Sigmoid colon (tissue), 7 donors: ENCODE measurements around the gene GET3. TPM values are rescaled to one million over a fixed set of nuclear protein-coding genes. Genes with fewer than 3 reads are reported as not detected.
A peak's percentile ranks its signal among the peaks of the same experiment; 100 is the strongest.

Source experiments
- DNase-seq: peaks from one replicate; pipeline ENCODE4 v3.0.0-alpha.2; 2019
- H3K27ac ChIP-seq, 4 donors: fragments of 200-600 bp; sonication (generic); one replicate each; pipeline ENCODE4 v1.5.1; 2016 to 2019; ENCODE audit warnings: mild to moderate bottlenecking in 1 of 4
- H3K27me3 ChIP-seq, 3 donors: fragments of 200-600 bp; sonication (generic); one replicate each; pipeline ENCODE4 v1.5.1; 2019; ENCODE audit warnings: mild to moderate bottlenecking in 1 of 3
- H3K36me3 ChIP-seq, 4 donors: fragments of 200-600 bp; sonication (generic); one replicate each; pipeline ENCODE4 v1.5.1; 2016 to 2019
- H3K4me1 ChIP-seq, 4 donors: fragments of 200-600 bp; sonication (generic); one replicate each; pipeline ENCODE4 v1.5.1; 2017 to 2019
- H3K4me3 ChIP-seq, 4 donors: fragments of 200-600 bp; sonication (generic); one replicate each; pipeline ENCODE4 v1.5.1; 2017 to 2019; ENCODE audit warnings: mild to moderate bottlenecking in 2 of 4, moderate library complexity in 1 of 4
- H3K9me3 ChIP-seq, 4 donors: fragments of 200-600 bp in 3 of 4; sonication (generic) in 3 of 4; one replicate each; pipeline versions ENCODE4 v1.5.1 to v1.6.1; 2013 to 2019
- CTCF ChIP-seq, 4 experiments: fragments of 450-650 bp in 3 of 4; fragments of 200-600 bp in 1 of 4; IDR thresholded peaks; one replicate each; pipeline ENCODE4 v1.5.1; 2016 to 2019; ENCODE audit warnings: antibody characterized with exemption in 4 of 4, mild to moderate bottlenecking in 3 of 4, moderate library complexity in 2 of 4
- EP300 ChIP-seq, 4 donors: sonication (generic); formaldehyde crosslinking; IDR thresholded peaks; one replicate each; pipeline ENCODE4 v1.6.1; 2017; ENCODE audit warnings: antibody characterized with exemption in 4 of 4
- POLR2A ChIP-seq, 2 donors: fragments of 450-650 bp; IDR thresholded peaks; one replicate each; pipeline ENCODE4 v1.6.1; 2016; ENCODE audit warnings: antibody characterized with exemption in 2 of 2, mild to moderate bottlenecking in 2 of 2, moderate library complexity in 2 of 2
- POLR2AphosphoS5 ChIP-seq, 4 donors: sonication (generic); formaldehyde crosslinking; IDR thresholded peaks; one replicate each; pipeline ENCODE4 v1.6.1; 2017; ENCODE audit warnings: antibody characterized with exemption in 4 of 4
- WGBS, 2 donors: extraction: QIAGEN DNeasy Blood & Tissue Kit; methylation state at CpG; one replicate each; pipeline ENCODE4 v1.1.7; 2013; 5-methylcytosine and 5-hydroxymethylcytosine counted together
- intact Hi-C: fragments of 100-400 bp; cut with DNase I; formaldehyde crosslinking; loops from one replicate; pipeline ENCODE4 v1.15.1; 2023
- polyA plus RNA-seq, 3 donors: library from polyadenylated mRNA; stranded (reverse); fragments of 200-250 nt; gene quantifications; one replicate each; pipeline ENCODE4 v1.2.3, GENCODE V29; 2013
- total RNA-seq, 4 donors: library from RNA; depleted of rRNA; stranded (reverse); fragments of >200 nt; gene quantifications; one replicate each; pipeline ENCODE4 v1.1.0, GENCODE V29; 2016
- donor health status: healthy with polysubstance abuse.
- donor health status: Bipolar disorder and iron deficiency.
- donor health status: healthy.

GET3 gene
- total and polyA plus RNA-seq, 7 donors, result 34.6 to 121 (median 59.4) TPM

GRCh38 chr19:12792051-12792852 is 55.0 kb downstream of the GET3 start:
- Histone ChIP-seq H3K27ac (peak overlapping the region; percentile 97 to 100 (median 98)), H3K4me3 (peak overlapping the region; percentile 72 to 99 (median 90)), H3K27me3 (no peaks in the 10 kb centered on the region), H3K36me3 (no peaks in the 10 kb centered on the region), H3K9me3 (no peaks in the 10 kb centered on the region), H3K4me1 (peaks cover 0 to 56% (median 48%) of the 10 kb centered on the region in 4 donors)
- 0% methylated on average over 84 of the region's 84 CpGs for whole genome bisulfite sequencing, 2 donors
- intact Hi-C loops, result loop anchor here (5.0 kb wide), 3 partner anchors 215 to 1055 kb away; partner anchors contain the start of genes IER2 and STX10
- peak; percentile 89 for DNase-seq
- TF ChIP-seq POLR2AphosphoS5 (IDR thresholded peaks at IDR 0.05) (peak; percentile 65 to 83 (median 76)), EP300 (IDR thresholded peaks at IDR 0.05) (no peak), POLR2A (IDR thresholded peaks at IDR 0.05) (peak in 1 of 2 donors; percentile 13), CTCF (IDR thresholded peaks at IDR 0.05) (no peak)

- Histone ChIP-seq H3K27me3 (no peaks in the 10 kb centered on the region), H3K4me1 (peaks cover 0 to 50% (median 43%) of the 10 kb centered on the region in 4 donors), H3K27ac (peak overlapping the region; percentile 97 to 100 (median 98)), H3K36me3 (no peaks in the 10 kb centered on the region), H3K9me3 (no peaks in the 10 kb centered on the region), H3K4me3 (peak overlapping the region; percentile 72 to 99 (median 90))
- no peak for DNase-seq
- WGBS, 2 donors, result 0% methylated on average over 22 of the region's 22 CpGs
- TF ChIP-seq EP300 (IDR thresholded peaks at IDR 0.05), result no peak
- intact Hi-C loops, result loop anchor here (5.0 kb wide), 3 partner anchors 214 to 1054 kb away; partner anchors contain the start of genes IER2 and STX10
These were observed 55.6 kb downstream of the GET3 start for GRCh38 chr19:12792853-12793289.

GRCh38 chr19:12793290-12794195 is 56.2 kb downstream of the GET3 start:
- Histone ChIP-seq H3K36me3 (peaks cover 0 to under 1% (median 0%) of the 10 kb centered on the region in 4 donors), H3K4me3 (peak overlapping the region; percentile 72 to 99 (median 90)), H3K4me1 (peaks cover 0 to 43% (median 37%) of the 10 kb centered on the region in 4 donors), H3K27me3 (no peaks in the 10 kb centered on the region), H3K9me3 (no peaks in the 10 kb centered on the region), H3K27ac (peak overlapping the region; percentile 97 to 100 (median 98))
- DNase-seq, result peak; percentile 97
- TF ChIP-seq POLR2A (IDR thresholded peaks at IDR 0.05), result peak; percentile 49 to 61
- peak; percentile 85 to 97 (median 91) for TF ChIP-seq POLR2AphosphoS5 (IDR thresholded peaks at IDR 0.05)
- peak in 2 of 4 donors; percentile 90 to 97 for TF ChIP-seq EP300 (IDR thresholded peaks at IDR 0.05)
- no peak for TF ChIP-seq CTCF (IDR thresholded peaks at IDR 0.05)
- intact Hi-C loops, result loop anchor here (5.0 kb wide), 3 partner anchors 214 to 1054 kb away; partner anchors contain the start of genes IER2 and STX10
- WGBS, 2 donors, result 0% methylated on average over 81 of the region's 81 CpGs

GRCh38 chr19:12794196-12794941 is 57.1 kb downstream of the GET3 start:
- Histone ChIP-seq H3K27me3 (no peaks in the 10 kb centered on the region), H3K9me3 (no peaks in the 10 kb centered on the region), H3K36me3 (peaks cover 0 to 8% (median 7%) of the 10 kb centered on the region in 4 donors), H3K4me1 (peaks cover 0 to 35% (median 28%) of the 10 kb centered on the region in 4 donors), H3K4me3 (peak overlapping the region; percentile 72 to 99 (median 90)), H3K27ac (peak overlapping the region; percentile 97 to 100 (median 98))
- WGBS, 2 donors, result 65 to 69% methylated on average over 7 of the region's 7 CpGs
- no peak for DNase-seq
- TF ChIP-seq POLR2A (IDR thresholded peaks at IDR 0.05) (no peak), EP300 (IDR thresholded peaks at IDR 0.05) (no peak), CTCF (IDR thresholded peaks at IDR 0.05) (no peak), POLR2AphosphoS5 (IDR thresholded peaks at IDR 0.05) (no peak)
- intact Hi-C loops, result loop anchor here (5.0 kb wide), 3 partner anchors 213 to 1053 kb away; partner anchors contain the start of genes IER2 and STX10
